GM12878 (cell line): ENCODE measurements around the gene SLC12A7. TPM values are rescaled to one million over a fixed set of nuclear protein-coding genes. Genes with fewer than 3 reads are reported as not detected.
A peak's percentile ranks its signal among the peaks of the same experiment; 100 is the strongest.

Experiments used
- ATAC-seq: fragments of 200-7000 bp; cut with Tn5 transposase; 3 replicates; pipeline ENCODE4 v1.9.1; 2020; ENCODE audit warnings: mild to moderate bottlenecking, moderate library complexity
- BruUV-seq: library from RNA; stranded (reverse); fragments of 400-500 nt; replicated peaks from 2 replicates; lab custom pipeline; 2021; lab: Mats Ljungman, UMichigan
- CTCF ChIA-PET: fragments of 300-600 bp; sonication (Branson Sonifier 250); formaldehyde crosslinking; extraction: SDS; loops from one replicate; lab custom pipeline; 2021; ENCODE audit warnings: inconsistent platforms; lab: Yijun Ruan, JAX
- POLR2A ChIA-PET: fragments of 350-600 bp; formaldehyde crosslinking; extraction: SDS; loops from one replicate; lab custom pipeline; 2021; ENCODE audit warnings: inconsistent platforms; lab: Charles Lee
- RAD21 ChIA-PET: fragments of 300-600 bp; sonication (Branson Sonifier 250); formaldehyde crosslinking; loops from one replicate; lab custom pipeline; 2023; ENCODE audit warnings: antibody characterized with exemption; ENCODE audit not compliant: unreplicated experiment; lab: Charles Lee
- SMC1A ChIA-PET: fragments of 300-600 bp; sonication (Branson Sonifier 250); formaldehyde crosslinking; loops from one replicate; lab custom pipeline; 2023; ENCODE audit not compliant: unreplicated experiment, uncharacterized antibody; lab: Charles Lee
- DNase-seq: peaks from one replicate; pipeline ENCODE4 v3.0.0-alpha.2; 2011; ENCODE audit warnings: low read depth, low spot score
- FAIRE-seq: peaks from 3 replicates; lab custom pipeline; 2011; peaks lifted over from hg19 to GRCh38; lab: Jason Lieb, UNC
- H2AFZ ChIP-seq: 2 replicates; pipeline ENCODE4 v1.6.0; 2011; ENCODE audit warnings: low read depth, low read length, control low read depth; ENCODE audit not compliant: control insufficient read depth
- H3K27ac ChIP-seq: 2 replicates; pipeline ENCODE4 v1.5.1; 2011; ENCODE audit warnings: control low read depth; ENCODE audit not compliant: control insufficient read depth, insufficient read depth
- H3K27me3 ChIP-seq, 2 experiments: replicated peaks in 1 of 2; 2 replicates each; pipeline versions ENCODE4 v1.6.0 to v1.6.1; 2011; ENCODE audit warnings: low read length in 1 of 2; ENCODE audit not compliant: control insufficient read depth in 2 of 2, insufficient read depth in 2 of 2
- H3K36me3 ChIP-seq, 2 experiments: 2 replicates each; pipeline ENCODE4 v1.5.1; 2011; ENCODE audit warnings: low read length in 1 of 2; ENCODE audit not compliant: control insufficient read depth in 2 of 2, insufficient read depth in 2 of 2
- H3K4me1 ChIP-seq: 2 replicates; pipeline ENCODE4 v1.6.1; 2011; ENCODE audit warnings: mild to moderate bottlenecking, low read length, moderate library complexity, mixed read lengths; ENCODE audit not compliant: control insufficient read depth, insufficient read depth
- H3K4me2 ChIP-seq: 2 replicates; pipeline ENCODE4 v1.6.0; 2011; ENCODE audit warnings: control low read depth; ENCODE audit not compliant: control insufficient read depth, insufficient read depth
- H3K4me3 ChIP-seq: fragments of 200-600 bp; sonication (generic); 2 replicates; pipeline ENCODE4 v1.5.1; 2016
- H3K79me2 ChIP-seq: 2 replicates; pipeline ENCODE4 v1.6.0; 2011; ENCODE audit warnings: low read length; ENCODE audit not compliant: control insufficient read depth, insufficient read depth
- H3K9ac ChIP-seq: 2 replicates; pipeline ENCODE4 v1.8.0; 2011; ENCODE audit warnings: low read length, control low read depth, mixed read lengths; ENCODE audit not compliant: control insufficient read depth, insufficient read depth
- H3K9me3 ChIP-seq: replicated peaks from 3 replicates; pipeline ENCODE4 v1.5.1; 2011; ENCODE audit warnings: mild to moderate bottlenecking, low read length; ENCODE audit not compliant: control insufficient read depth, insufficient read depth
- H4K20me1 ChIP-seq: 2 replicates; pipeline ENCODE4 v1.6.0; 2011; ENCODE audit not compliant: control insufficient read depth, insufficient read depth
- CHD1 ChIP-seq: IDR thresholded peaks from 2 replicates; pipeline ENCODE4 v1.6.1; 2012; ENCODE audit warnings: low read depth, low read length, improper control_type of control experiment
- FOS ChIP-seq: IDR thresholded peaks from 3 replicates; pipeline ENCODE4 v1.6.1; 2011; ENCODE audit warnings: borderline replicate concordance; ENCODE audit not compliant: insufficient read length; ENCODE audit errors: extremely low read depth
- MYC ChIP-seq: IDR thresholded peaks from 2 replicates; pipeline ENCODE4 v1.6.1; 2011; ENCODE audit warnings: mild to moderate bottlenecking, low read length, moderate library complexity, inconsistent platforms; ENCODE audit not compliant: insufficient read depth, insufficient replicate concordance, insufficient read length, severe bottlenecking
- RB1 ChIP-seq: fragments of 450-650 bp; formaldehyde crosslinking; IDR thresholded peaks from 2 replicates; pipeline ENCODE4 v1.6.1; 2017; ENCODE audit warnings: mild to moderate bottlenecking, borderline replicate concordance
- SREBF2 ChIP-seq: IDR thresholded peaks from 2 replicates; pipeline ENCODE4 v1.6.1; 2012; ENCODE audit warnings: mild to moderate bottlenecking, low read length
- STAT3 ChIP-seq: IDR thresholded peaks from 2 replicates; pipeline ENCODE4 v1.6.1; 2011; ENCODE audit warnings: low read depth, low read length, improper control_type of control experiment
- WGBS: methylation state at CpG from one replicate; pipeline ENCODE4 v1.1.6; 2016; ENCODE audit warnings: low lambda C conversion rate; ENCODE audit not compliant: insufficient replicate concordance, insufficient coverage; ENCODE audit errors: missing lambda C conversion rate; 5-methylcytosine and 5-hydroxymethylcytosine counted together
- in situ Hi-C: fragments of 300-500 bp; cut with MboI; formaldehyde crosslinking; loops from 9 replicates; pipeline ENCODE4 v1.14.3; 2018; ENCODE audit warnings: mixed read lengths
- intact Hi-C: fragments of 100-400 bp; cut with micrococcal nuclease; formaldehyde crosslinking; loops from one replicate; pipeline ENCODE4 v1.14.2; 2022; ENCODE audit not compliant: unreplicated experiment
- polyA plus RNA-seq, 11 experiments: library from polyadenylated mRNA; depleted of rRNA in 4 of 11; unstranded in 6 of 11; stranded (reverse) in 5 of 11; fragments of >200 nt; fragmentation: Nextera tagmentation in 4 of 11; fragmentation: Illumina TruSeq in 1 of 11; extraction: Ambion mirVana in 4 of 11; extraction: Trizol in 1 of 11; gene quantifications; 1 replicate in 1 of 11; 2 replicates in 10 of 11; pipeline versions ENCODE4 v1.2.1 to v1.2.3, GENCODE V29; 2011 to 2016; ENCODE audit warnings: inconsistent platforms in 2 of 11, missing spikeins in 2 of 11, low read depth in 1 of 11
- total RNA-seq, 4 experiments: library from RNA; depleted of rRNA in 3 of 4; stranded (reverse); fragments of >200 nt in 3 of 4; fragmentation: Illumina TruSeq in 1 of 4; extraction: Trizol in 1 of 4; gene quantifications; 2 replicates each; pipeline versions ENCODE4 v1.2.1 to v1.2.3, GENCODE V29; 2013 to 2021
- TF ChIP-seq, protein P1 (sequence below): fragments of 150-350 bp; IDR thresholded peaks from 2 replicates; pipeline ENCODE4 v1.6.1; 2014; ENCODE audit warnings: mild to moderate bottlenecking, low read depth, low read length
- TF ChIP-seq, protein P2 (sequence below): IDR thresholded peaks from 2 replicates; pipeline ENCODE4 v1.6.1; 2012; ENCODE audit warnings: mild to moderate bottlenecking, low read depth, low read length
- TF ChIP-seq, protein P3 (sequence below): fragments of 450-650 bp; IDR thresholded peaks from 2 replicates; pipeline ENCODE4 v1.6.1; 2017; ENCODE audit warnings: mild to moderate bottlenecking, moderate library complexity

The SLC12A7 gene
- total and polyA plus RNA-seq, 10 of the 15 experiments (the other 5 are each of a cell fraction or from before 2014, with no cell fraction given) = 0.10 to 10.0 (median 2.9) TPM

GRCh38 chr5:1001406-1002270, 110.2 kb downstream of the SLC12A7 start:
- Histone ChIP-seq H3K4me3 (no peak overlapping the region), H3K4me1 (no peaks in the 10 kb centered on the region), H3K9ac (no peak overlapping the region), H4K20me1 (no peaks in the 10 kb centered on the region; the same call in 1 of the 2 replicates), H3K27me3 (peaks cover 7 to 8% of the 10 kb centered on the region in 2 experiments; a peak in 3 of 4 replicates)
- TF ChIP-seq, protein P1, sequence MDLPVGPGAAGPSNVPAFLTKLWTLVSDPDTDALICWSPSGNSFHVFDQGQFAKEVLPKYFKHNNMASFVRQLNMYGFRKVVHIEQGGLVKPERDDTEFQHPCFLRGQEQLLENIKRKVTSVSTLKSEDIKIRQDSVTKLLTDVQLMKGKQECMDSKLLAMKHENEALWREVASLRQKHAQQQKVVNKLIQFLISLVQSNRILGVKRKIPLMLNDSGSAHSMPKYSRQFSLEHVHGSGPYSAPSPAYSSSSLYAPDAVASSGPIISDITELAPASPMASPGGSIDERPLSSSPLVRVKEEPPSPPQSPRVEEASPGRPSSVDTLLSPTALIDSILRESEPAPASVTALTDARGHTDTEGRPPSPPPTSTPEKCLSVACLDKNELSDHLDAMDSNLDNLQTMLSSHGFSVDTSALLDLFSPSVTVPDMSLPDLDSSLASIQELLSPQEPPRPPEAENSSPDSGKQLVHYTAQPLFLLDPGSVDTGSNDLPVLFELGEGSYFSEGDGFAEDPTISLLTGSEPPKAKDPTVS = no peak
- TF ChIP-seq FOS (no peak), CHD1 (no peak), SREBF2 (no peak), RB1 (no peak), STAT3 (no peak), MYC (no peak)
- TF ChIP-seq, protein P2, sequence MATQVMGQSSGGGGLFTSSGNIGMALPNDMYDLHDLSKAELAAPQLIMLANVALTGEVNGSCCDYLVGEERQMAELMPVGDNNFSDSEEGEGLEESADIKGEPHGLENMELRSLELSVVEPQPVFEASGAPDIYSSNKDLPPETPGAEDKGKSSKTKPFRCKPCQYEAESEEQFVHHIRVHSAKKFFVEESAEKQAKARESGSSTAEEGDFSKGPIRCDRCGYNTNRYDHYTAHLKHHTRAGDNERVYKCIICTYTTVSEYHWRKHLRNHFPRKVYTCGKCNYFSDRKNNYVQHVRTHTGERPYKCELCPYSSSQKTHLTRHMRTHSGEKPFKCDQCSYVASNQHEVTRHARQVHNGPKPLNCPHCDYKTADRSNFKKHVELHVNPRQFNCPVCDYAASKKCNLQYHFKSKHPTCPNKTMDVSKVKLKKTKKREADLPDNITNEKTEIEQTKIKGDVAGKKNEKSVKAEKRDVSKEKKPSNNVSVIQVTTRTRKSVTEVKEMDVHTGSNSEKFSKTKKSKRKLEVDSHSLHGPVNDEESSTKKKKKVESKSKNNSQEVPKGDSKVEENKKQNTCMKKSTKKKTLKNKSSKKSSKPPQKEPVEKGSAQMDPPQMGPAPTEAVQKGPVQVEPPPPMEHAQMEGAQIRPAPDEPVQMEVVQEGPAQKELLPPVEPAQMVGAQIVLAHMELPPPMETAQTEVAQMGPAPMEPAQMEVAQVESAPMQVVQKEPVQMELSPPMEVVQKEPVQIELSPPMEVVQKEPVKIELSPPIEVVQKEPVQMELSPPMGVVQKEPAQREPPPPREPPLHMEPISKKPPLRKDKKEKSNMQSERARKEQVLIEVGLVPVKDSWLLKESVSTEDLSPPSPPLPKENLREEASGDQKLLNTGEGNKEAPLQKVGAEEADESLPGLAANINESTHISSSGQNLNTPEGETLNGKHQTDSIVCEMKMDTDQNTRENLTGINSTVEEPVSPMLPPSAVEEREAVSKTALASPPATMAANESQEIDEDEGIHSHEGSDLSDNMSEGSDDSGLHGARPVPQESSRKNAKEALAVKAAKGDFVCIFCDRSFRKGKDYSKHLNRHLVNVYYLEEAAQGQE = no peak
- TF ChIP-seq, protein P3, sequence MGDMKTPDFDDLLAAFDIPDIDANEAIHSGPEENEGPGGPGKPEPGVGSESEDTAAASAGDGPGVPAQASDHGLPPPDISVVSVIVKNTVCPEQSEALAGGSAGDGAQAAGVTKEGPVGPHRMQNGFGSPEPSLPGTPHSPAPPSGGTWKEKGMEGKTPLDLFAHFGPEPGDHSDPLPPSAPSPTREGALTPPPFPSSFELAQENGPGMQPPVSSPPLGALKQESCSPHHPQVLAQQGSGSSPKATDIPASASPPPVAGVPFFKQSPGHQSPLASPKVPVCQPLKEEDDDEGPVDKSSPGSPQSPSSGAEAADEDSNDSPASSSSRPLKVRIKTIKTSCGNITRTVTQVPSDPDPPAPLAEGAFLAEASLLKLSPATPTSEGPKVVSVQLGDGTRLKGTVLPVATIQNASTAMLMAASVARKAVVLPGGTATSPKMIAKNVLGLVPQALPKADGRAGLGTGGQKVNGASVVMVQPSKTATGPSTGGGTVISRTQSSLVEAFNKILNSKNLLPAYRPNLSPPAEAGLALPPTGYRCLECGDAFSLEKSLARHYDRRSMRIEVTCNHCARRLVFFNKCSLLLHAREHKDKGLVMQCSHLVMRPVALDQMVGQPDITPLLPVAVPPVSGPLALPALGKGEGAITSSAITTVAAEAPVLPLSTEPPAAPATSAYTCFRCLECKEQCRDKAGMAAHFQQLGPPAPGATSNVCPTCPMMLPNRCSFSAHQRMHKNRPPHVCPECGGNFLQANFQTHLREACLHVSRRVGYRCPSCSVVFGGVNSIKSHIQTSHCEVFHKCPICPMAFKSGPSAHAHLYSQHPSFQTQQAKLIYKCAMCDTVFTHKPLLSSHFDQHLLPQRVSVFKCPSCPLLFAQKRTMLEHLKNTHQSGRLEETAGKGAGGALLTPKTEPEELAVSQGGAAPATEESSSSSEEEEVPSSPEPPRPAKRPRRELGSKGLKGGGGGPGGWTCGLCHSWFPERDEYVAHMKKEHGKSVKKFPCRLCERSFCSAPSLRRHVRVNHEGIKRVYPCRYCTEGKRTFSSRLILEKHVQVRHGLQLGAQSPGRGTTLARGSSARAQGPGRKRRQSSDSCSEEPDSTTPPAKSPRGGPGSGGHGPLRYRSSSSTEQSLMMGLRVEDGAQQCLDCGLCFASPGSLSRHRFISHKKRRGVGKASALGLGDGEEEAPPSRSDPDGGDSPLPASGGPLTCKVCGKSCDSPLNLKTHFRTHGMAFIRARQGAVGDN = no peak
- TF ChIP-seq, all 136 proteins: peak for 0
- CTCF ChIA-PET = no interaction called here
- H2AFZ ChIP-seq = no peak overlapping the region
- no peaks in the 10 kb centered on the region for H3K36me3 ChIP-seq
- in situ Hi-C loops = no loop called here
- 35% methylated on average over 19 of the region's 19 CpGs for WGBS
- intact Hi-C loops = no loop called here
- BruUV-seq = no TSS peak
- no peak for FAIRE-seq
- SMC1A ChIA-PET = no interaction called here
- RAD21 ChIA-PET = interaction anchor here (1.1 kb wide), 1 partner anchor 78 kb away, joined by 3 read pairs; no protein-coding TSS in a partner anchor
- no peak for DNase-seq
- no peaks in the 10 kb centered on the region for H3K9me3 ChIP-seq
- no peaks in the 10 kb centered on the region for H3K79me2 ChIP-seq
- POLR2A ChIA-PET = no interaction called here
- H3K27ac ChIP-seq = no peak overlapping the region
- H3K4me2 ChIP-seq = no peak overlapping the region
- 0 out of 3 replicates have a peak, but pooled peaks have one; percentile 31 for ATAC-seq
